IPS-15b (cell line): ENCODE results near the gene PPIP5K2.
"Not testable (repeated sequence)": the region's sequence is repeated elsewhere in the genome, so short reads cannot be mapped to it uniquely, and the experiment has no call there.

ENCODE experiments used
- H3K27me3 ChIP-seq: one replicate; pipeline ENCODE4 v1.6.1; 2013; ENCODE audit warnings: low read length; ENCODE audit not compliant: control insufficient read depth, insufficient read depth
- H3K36me3 ChIP-seq: one replicate; pipeline ENCODE4 v1.6.1; 2013; ENCODE audit warnings: low read length; ENCODE audit not compliant: control insufficient read depth, insufficient read depth
- H3K4me1 ChIP-seq: one replicate; pipeline ENCODE4 v1.6.1; 2013; ENCODE audit warnings: mild to moderate bottlenecking, low read length; ENCODE audit not compliant: control insufficient read depth, insufficient read depth
- H3K4me3 ChIP-seq: one replicate; pipeline ENCODE4 v1.5.1; 2013; ENCODE audit warnings: low read depth, low read length
- H3K9ac ChIP-seq: one replicate; pipeline ENCODE4 v1.6.1; 2013; ENCODE audit warnings: low read depth, mild to moderate bottlenecking, low read length
- H3K9me3 ChIP-seq: one replicate; pipeline ENCODE4 v1.6.1; 2013; ENCODE audit warnings: mild to moderate bottlenecking, low read length; ENCODE audit not compliant: control insufficient read depth, insufficient read depth

Gene PPIP5K2

DNA sequence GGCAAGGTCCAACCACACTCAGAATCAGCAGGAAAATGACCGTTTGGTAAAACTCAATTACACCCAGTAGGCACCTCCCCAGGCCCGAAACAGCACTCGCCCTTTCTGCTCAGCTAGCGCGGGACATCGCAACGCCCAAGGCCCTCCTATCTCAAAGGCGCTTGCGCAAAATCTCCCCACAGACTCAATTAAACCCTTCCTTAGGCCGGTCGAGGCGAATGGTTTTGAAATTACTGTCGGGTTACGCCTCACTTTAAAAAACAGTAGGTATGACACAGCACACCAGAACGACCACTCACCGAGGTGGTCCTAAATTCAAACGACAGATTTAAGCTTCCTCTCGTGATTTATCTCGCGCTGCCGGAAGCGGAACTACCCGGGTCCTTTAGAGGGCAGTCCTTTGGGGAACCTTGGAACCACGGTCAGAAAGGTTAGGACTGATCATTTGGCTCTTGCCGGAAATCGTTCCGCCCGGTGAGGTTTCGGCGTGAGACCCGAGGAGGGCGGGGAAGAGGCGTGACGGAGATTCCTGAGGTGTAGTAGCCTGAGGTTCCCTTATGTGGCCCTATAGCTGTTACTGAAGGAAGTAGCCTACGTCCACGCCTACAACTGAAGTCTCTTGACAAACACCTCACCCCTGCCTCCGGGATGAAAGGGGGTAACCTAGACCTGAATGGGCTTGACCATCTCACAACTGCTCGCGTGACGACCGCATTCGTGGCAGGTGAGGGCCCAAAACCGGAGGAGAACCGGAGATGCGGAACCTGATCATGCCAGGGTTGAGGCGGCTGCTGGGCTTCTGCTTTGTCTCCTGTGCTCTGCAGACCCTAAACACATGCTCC, at the start of gene PPIP5K2, which contains the start of gene GIN1:
PPIP5K2 (plus strand) TSS at position 537 of the 842 bp plus-strand sequence. CDS start 9,289 bp downstream, outside the sequence.
GIN1 (minus strand) TSS at position 374 of the 842 bp plus-strand sequence. CDS start 11,431 bp downstream, outside the sequence.
- H3K4me3 ChIP-seq: peak within 1 kb of the TSS; percentile 99
- peak within 1 kb of the TSS; percentile 94 for H3K9ac ChIP-seq
- no peaks in the 10 kb centered on the region for H3K9me3 ChIP-seq
- H3K27me3 ChIP-seq: no peaks in the 10 kb centered on the region
- H3K4me1 ChIP-seq: peaks cover 6% of the 10 kb centered on the region
- H3K36me3 ChIP-seq: no peaks in the 10 kb centered on the region

DNA sequence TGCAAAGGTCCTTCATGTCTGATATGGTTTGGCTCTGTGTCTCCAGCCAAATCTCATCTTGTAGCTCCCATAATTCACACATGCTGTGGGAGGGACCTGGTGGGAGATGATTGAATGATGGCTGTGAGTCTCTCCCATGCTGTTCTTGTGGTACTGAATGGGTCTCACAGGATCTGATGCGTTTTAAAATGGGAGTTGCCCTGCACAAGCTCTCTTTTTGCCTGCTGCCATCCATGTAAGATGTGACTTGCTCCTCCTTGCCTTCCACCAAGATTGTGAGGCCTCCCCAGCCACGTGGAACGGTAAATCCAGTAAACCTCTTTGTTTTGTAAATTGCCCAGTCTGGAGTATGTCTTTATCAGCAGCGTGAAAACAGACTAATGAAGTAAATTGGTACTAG, 46.6 kb upstream of the PPIP5K2 start:
- H3K4me1 ChIP-seq, H3K36me3 ChIP-seq, H3K27me3 ChIP-seq, H3K9ac ChIP-seq, H3K9me3 ChIP-seq, H3K4me3 ChIP-seq: not testable (repeated sequence)

DNA sequence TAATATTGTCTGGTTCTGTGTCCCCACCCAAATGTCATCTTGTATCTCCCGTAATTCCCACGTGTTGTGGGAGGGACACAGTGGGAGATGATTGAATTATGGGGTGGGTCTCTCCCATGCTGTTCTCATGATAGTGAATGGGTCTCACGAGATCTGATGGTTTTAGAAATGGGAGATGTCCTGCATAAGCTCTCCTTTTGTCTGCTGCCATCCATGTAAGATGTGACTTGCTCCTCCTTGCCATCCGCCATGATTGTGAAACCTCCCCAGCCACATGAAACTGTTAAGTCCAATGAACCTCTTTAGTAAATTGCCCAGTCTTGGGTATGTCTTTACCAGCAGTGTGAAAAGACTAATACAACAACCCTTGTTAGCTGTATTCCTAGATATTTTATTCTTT, 44.7 kb upstream of the PPIP5K2 start:
- H3K4me3 ChIP-seq: no peak overlapping the region
- H3K9me3 ChIP-seq: peaks cover 11% of the 10 kb centered on the region
- no peak overlapping the region for H3K9ac ChIP-seq
- no peaks in the 10 kb centered on the region for H3K27me3 ChIP-seq
- H3K4me1 ChIP-seq: no peaks in the 10 kb centered on the region
- no peaks in the 10 kb centered on the region for H3K36me3 ChIP-seq

DNA sequence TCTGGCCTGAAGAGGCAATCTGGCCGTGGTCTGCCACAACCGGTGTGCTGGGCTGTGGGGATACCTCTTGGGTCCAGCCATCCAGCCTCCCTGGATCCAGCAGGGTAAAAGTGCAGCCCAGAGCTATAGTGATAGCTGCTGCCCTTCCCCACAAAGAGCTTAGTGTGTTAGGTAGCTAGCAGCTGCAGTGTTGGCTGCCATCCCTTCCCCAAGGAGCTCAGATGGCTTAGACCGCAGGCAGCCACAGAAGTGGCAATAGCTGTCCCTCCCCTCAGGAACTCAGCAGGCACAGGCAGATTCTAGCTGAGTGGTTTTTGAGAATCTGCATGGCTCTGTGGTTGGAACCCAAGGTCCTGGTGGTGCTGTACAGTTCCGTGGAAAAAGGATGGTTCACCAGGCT, 40.3 kb upstream of the PPIP5K2 start:
- Histone ChIP-seq H3K9me3 (peaks cover 11% of the 10 kb centered on the region), H3K9ac (no peak overlapping the region)

DNA sequence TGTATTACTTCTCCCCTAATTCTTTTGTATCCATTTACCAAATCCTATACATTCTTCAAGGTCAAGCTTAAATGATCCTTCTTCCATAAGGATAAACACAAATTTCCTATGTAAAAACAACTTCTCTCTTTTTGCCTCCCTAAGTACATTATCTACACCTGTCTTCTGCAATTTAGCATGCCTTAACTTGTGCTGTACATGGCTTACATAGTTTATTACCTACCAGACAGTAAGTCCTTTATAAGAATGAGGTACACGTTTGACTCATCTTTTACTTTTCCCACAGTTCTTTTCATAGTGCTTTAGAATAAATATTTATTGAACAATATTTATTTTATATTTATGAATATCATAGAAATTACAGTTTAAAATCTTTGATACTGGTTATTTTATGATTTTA, 33.6 kb upstream of the PPIP5K2 start:
- H3K9ac ChIP-seq: no peak overlapping the region
- no peaks in the 10 kb centered on the region for H3K4me1 ChIP-seq
- H3K4me3 ChIP-seq: no peak overlapping the region
- H3K27me3 ChIP-seq: no peaks in the 10 kb centered on the region
- H3K9me3 ChIP-seq: no peaks in the 10 kb centered on the region
- peaks cover 3% of the 10 kb centered on the region for H3K36me3 ChIP-seq

More for the DNA sequence above, 40.3 kb upstream of the PPIP5K2 start:
- no peaks in the 10 kb centered on the region for H3K4me1 ChIP-seq
- H3K4me3 ChIP-seq: no peak overlapping the region
- no peaks in the 10 kb centered on the region for H3K27me3 ChIP-seq
- no peaks in the 10 kb centered on the region for H3K36me3 ChIP-seq

DNA sequence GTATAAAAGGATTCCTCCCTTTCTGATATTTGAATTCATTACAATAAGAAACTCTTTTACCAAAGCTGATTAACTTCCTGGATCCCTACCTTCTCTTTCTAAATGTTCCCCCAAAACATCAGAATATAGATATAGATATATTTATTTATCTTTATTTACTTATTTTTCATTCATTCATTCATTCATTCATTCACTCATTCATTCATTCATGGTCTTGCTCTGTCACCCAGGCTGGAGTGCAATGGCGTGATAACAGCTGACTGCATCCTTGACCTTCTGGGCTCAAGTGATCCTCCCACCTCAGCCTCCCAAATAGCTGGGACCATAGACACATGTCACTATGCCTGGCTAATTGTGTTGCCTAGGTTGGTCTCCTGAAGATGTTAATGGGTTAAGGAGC, 30.8 kb upstream of the PPIP5K2 start:
- Histone ChIP-seq H3K9me3 (no peaks in the 10 kb centered on the region), H3K36me3 (peaks cover 3% of the 10 kb centered on the region), H3K4me1 (no peaks in the 10 kb centered on the region), H3K4me3 (no peak overlapping the region), H3K27me3 (no peaks in the 10 kb centered on the region), H3K9ac (no peak overlapping the region)

DNA sequence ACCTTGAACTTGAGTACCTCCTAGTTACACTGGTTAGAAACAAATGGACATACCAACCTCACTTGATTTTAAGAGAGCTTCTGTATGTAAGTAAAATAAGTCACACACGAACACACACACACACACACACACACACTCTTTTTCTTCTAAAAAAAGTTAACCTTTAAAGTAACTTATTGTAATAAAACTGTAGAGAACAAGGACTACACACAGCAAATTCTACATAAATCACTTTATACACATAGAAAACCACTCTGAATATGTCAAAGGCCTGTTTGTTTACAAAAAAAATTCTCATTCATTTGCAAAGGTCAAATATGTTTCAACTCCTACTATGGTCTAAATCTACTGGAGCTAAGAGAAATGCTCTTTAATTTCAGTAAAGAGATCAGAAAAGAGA, 29.3 kb upstream of the PPIP5K2 start:
- H3K4me3 ChIP-seq: no peak overlapping the region
- no peak overlapping the region for H3K9ac ChIP-seq
- H3K27me3 ChIP-seq: no peaks in the 10 kb centered on the region
- peaks cover 3% of the 10 kb centered on the region for H3K36me3 ChIP-seq
- H3K4me1 ChIP-seq: no peaks in the 10 kb centered on the region
- no peaks in the 10 kb centered on the region for H3K9me3 ChIP-seq

DNA sequence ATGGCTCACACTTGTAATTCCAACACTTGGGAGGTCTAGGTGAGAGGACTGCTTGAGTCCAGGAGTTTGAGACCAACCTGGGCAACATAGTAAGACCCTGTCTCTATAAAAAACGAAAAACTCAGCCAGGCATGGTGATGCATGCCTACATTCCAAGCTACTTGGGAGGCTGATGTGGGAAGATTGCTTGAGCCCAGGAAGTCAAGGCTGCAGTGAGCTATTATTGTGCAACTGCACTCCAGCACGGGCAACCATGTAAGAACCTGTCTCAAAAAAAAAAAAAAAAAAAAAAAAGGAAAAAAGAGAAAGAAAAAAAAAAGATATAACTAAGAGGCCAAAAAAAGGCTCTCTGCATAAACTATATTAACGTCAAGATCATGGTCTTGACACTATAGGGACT, 27.4 kb upstream of the PPIP5K2 start:
- H3K4me3 ChIP-seq: no peak overlapping the region
- no peaks in the 10 kb centered on the region for H3K27me3 ChIP-seq
- H3K4me1 ChIP-seq: no peaks in the 10 kb centered on the region
- H3K9ac ChIP-seq: no peak overlapping the region
- peaks cover 3% of the 10 kb centered on the region for H3K36me3 ChIP-seq
- H3K9me3 ChIP-seq: no peaks in the 10 kb centered on the region

DNA sequence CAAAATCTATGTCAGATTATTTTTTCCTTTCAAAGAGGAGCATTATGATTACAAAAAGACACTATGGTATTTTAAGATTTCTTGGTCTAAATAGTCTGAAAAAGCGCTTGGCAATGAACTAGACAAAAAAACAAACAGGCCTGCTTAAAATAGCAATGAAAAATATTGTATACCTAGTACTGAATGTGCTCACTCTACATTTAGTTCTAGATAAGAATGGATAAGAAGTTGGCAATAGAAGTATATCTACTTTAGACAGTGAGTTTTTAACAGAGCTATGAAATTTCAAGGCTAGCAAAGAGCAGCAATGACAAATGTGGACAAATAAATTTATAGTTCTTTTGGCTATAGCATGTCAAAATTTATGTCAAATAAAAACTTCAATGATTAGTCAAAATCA, 26.4 kb upstream of the PPIP5K2 start:
- Histone ChIP-seq H3K36me3 (no peaks in the 10 kb centered on the region), H3K9ac (no peak overlapping the region), H3K9me3 (no peaks in the 10 kb centered on the region), H3K4me1 (no peaks in the 10 kb centered on the region), H3K27me3 (no peaks in the 10 kb centered on the region), H3K4me3 (no peak overlapping the region)

DNA sequence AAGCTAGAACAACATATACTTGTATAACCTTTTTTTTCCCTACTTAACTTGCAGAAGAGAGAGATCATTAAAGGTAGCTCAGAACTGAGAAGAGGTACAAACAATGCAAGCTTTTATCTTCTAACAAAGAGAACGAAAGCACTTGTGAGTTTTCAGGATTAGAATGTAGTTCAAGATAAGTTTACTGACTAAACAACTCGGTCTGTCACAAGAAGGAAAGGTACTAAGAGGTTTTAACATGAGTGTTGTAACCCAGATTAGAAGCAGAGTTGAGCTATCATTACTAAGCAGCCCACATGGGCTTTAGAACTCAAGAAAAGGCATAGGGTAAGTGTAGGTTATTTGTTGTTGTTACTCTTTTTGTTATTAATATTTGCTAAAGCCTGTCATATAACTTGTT, 25.4 kb upstream of the PPIP5K2 start:
- no peak overlapping the region for H3K4me3 ChIP-seq
- H3K36me3 ChIP-seq: no peaks in the 10 kb centered on the region
- H3K27me3 ChIP-seq: no peaks in the 10 kb centered on the region
- H3K9me3 ChIP-seq: no peaks in the 10 kb centered on the region
- no peaks in the 10 kb centered on the region for H3K4me1 ChIP-seq
- H3K9ac ChIP-seq: no peak overlapping the region

DNA sequence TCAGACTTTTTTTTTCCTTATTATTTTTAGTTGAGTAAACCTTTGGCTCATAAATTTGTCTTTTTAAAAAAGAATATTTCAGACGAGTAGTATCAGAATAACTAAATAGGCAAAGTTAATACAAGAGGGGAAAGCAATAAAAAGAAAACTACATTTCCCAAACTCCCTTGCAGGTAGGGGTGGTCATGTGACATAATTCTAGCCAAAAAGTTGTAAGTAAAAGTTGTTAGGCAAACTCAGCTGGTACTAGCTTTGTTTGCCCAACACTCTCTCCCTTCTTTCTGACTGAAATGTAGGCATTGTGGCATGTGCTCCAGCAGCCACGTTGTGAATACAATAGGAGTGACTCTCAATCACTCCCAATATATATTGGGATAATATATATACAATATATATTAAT, 21.1 kb upstream of the PPIP5K2 start:
- Histone ChIP-seq H3K4me3 (no peak overlapping the region), H3K27me3 (no peaks in the 10 kb centered on the region), H3K9me3 (no peaks in the 10 kb centered on the region), H3K36me3 (no peaks in the 10 kb centered on the region), H3K4me1 (no peaks in the 10 kb centered on the region), H3K9ac (no peak overlapping the region)

DNA sequence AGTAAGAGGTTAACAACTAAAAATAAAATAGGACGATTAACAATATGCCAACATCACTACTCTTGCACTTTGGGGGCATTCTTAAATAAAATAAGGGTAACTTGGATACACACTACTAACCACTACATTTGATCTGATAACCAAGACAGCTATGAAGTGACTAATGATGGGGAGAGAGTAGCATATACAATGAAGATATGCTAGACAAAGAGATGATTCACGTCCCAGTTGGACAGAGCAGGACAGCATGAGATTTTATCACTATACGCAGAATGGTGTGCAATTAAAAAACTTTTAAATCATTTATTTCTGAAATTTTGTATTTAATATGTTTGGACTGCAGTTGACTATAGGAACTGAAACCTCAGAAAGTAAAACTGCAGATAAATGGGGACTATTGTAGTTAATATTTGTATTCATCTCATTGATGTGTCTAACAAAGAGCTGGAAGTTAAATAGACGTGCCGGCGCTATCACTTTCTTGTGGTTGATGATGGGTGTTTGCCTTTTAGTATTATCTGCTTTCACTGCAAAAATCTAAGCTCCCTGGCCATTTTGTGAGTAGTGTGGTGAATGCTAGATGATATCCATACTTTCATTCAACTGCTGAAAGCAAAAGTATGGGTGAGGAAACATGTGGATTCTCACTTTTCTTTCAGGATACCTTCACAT, 18.9 kb upstream of the PPIP5K2 start:
- Histone ChIP-seq H3K36me3 (no peaks in the 10 kb centered on the region), H3K4me3 (no peak overlapping the region), H3K9ac (no peak overlapping the region), H3K27me3 (no peaks in the 10 kb centered on the region), H3K9me3 (no peaks in the 10 kb centered on the region), H3K4me1 (no peaks in the 10 kb centered on the region)
